ENCODE data around the gene NR6A1. TPM values are rescaled to one million over a fixed set of nuclear protein-coding genes. Genes with fewer than 3 reads are reported as not detected.

NR6A1 gene
- total and polyA plus RNA-seq, 2 of the 8 experiments (the other 6 are each of a cell fraction or from before 2014, with no cell fraction given), result 93.2 to 237 TPM

GRCh38 chr9:124504530-124505005, 266.5 kb downstream of the NR6A1 start:
- no peak for TF ChIP-seq SIX5 (IDR thresholded peaks at IDR 0.05; ENCODE audit: low read depth, low read length)
- no peak for TF ChIP-seq GTF2F1 (IDR thresholded peaks at IDR 0.05; ENCODE audit: borderline replicate concordance, low read depth, low read length)
- TF ChIP-seq CHD1 (IDR thresholded peaks at IDR 0.05; ENCODE audit: low read depth, low read length), result no peak
- no peak for TF ChIP-seq BRCA1 (IDR thresholded peaks at IDR 0.05; ENCODE audit: low read depth, low read length)
- TF ChIP-seq RBBP5 (IDR thresholded peaks at IDR 0.05; ENCODE audit: borderline replicate concordance, low read depth, low read length), result 0 out of 2 replicates have a peak, but pooled peaks have one; percentile 29
- no peak for FAIRE-seq
- CTCF ChIA-PET (ENCODE audit: partially characterized antibody), result interaction anchor here (0.8 to 2.0 kb wide), 7 partner anchors 8 to 29 kb away, joined by 6 to 12 read pairs (median 10); no protein-coding TSS in a partner anchor

More at GRCh38 chr9:124504530-124505005, 266.5 kb downstream of the NR6A1 start:
- H3K36me3 ChIP-seq (ENCODE audit: control insufficient read depth in 2 of 4, insufficient read depth in 4 of 4, low read length in 3 of 4), result peaks cover 0 to 8% (median 0%) of the 10 kb centered on the region in 4 experiments; a peak in 1 of 8 replicates
- H4K91ac ChIP-seq (replicated peaks; ENCODE audit: insufficient read length, low read length), result no peak overlapping the region
- DNase-seq (ENCODE audit: low read depth in 1 of 2, low spot score in 2 of 2), result no peak
- no peak overlapping the region for H3K18ac ChIP-seq (ENCODE audit: extremely low read depth, low read length)
- H3K79me2 ChIP-seq (ENCODE audit: control insufficient read depth in 1 of 2, insufficient read depth in 2 of 2, low read length in 2 of 2), result no peaks in the 10 kb centered on the region
- H2AFZ ChIP-seq (ENCODE audit: low read length), result no peak overlapping the region
- no peak overlapping the region for H3K27ac ChIP-seq (ENCODE audit: low read depth, low read length)
- peaks cover 7% of the 10 kb centered on the region; the same call in 1 of the 2 replicates for H3K23me2 ChIP-seq (ENCODE audit: low read depth, low read length)
- H2AK5ac ChIP-seq (ENCODE audit: low read depth, low read length), result no peak overlapping the region
- H3K4me2 ChIP-seq (ENCODE audit: insufficient read depth in 1 of 2, low read depth in 2 of 2, low read length in 2 of 2), result peak overlapping the region; percentile 55 to 77
- no peak overlapping the region for H3K14ac ChIP-seq (ENCODE audit: insufficient read length)
- H4K5ac ChIP-seq (ENCODE audit: insufficient read length, low read depth, low read length), result no peak overlapping the region
- no peak overlapping the region for H2BK12ac ChIP-seq (ENCODE audit: low read depth, low read length)
- POLR2A ChIA-PET (ENCODE audit: partially characterized antibody), result interaction anchor here (0.6 to 2.0 kb wide), 7 partner anchors 10 to 219 kb away, joined by 3 to 6 read pairs (median 3); no protein-coding TSS in a partner anchor
- H3K27me3 ChIP-seq (replicated peaks in 1 of 4; ENCODE audit: control insufficient read depth in 3 of 4, extremely low read depth in 1 of 4, insufficient read depth in 3 of 4, low read length in 3 of 4), result peaks cover 39 to 61% (median 55%) of the 10 kb centered on the region in 4 experiments
- no peak overlapping the region for H2BK20ac ChIP-seq (ENCODE audit: low read length)
- no peak overlapping the region for H2BK5ac ChIP-seq (ENCODE audit: low read depth, low read length)
- H2BK15ac ChIP-seq (ENCODE audit: low read length), result no peak overlapping the region
- peaks cover 0 to 17% (median 12%) of the 10 kb centered on the region in 4 experiments; a peak in 6 of 7 replicates for H3K4me1 ChIP-seq (replicated peaks in 1 of 4; ENCODE audit: control insufficient read depth in 3 of 4, insufficient read depth in 4 of 4, low read length in 3 of 4)
- H3K23ac ChIP-seq (ENCODE audit: insufficient read length), result no peak overlapping the region
- H3K9me3 ChIP-seq (ENCODE audit: insufficient read depth in 2 of 2, low read depth in 1 of 2, low read length in 1 of 2), result no peaks in the 10 kb centered on the region; a peak in 1 of 4 replicates
- no peak overlapping the region; the same call in 1 of the 2 replicates for H4K8ac ChIP-seq (ENCODE audit: extremely low read depth, insufficient read depth, low read length)
- H3K4ac ChIP-seq (replicated peaks; ENCODE audit: insufficient read length, low read depth, low read length), result no peak overlapping the region
- H3K9ac ChIP-seq (replicated peaks in 1 of 4; ENCODE audit: extremely low read depth in 1 of 4, low read depth in 3 of 4, low read length in 3 of 4), result no peak overlapping the region
- no peak overlapping the region for H2BK120ac ChIP-seq (replicated peaks; ENCODE audit: low read depth, low read length)
- peaks cover 0 to 2% of the 10 kb centered on the region in 2 experiments for H4K20me1 ChIP-seq (replicated peaks in 1 of 2; ENCODE audit: control insufficient read depth in 1 of 2, insufficient read depth in 2 of 2, low read length in 2 of 2)
- H3K79me1 ChIP-seq (ENCODE audit: low read depth, low read length), result no peaks in the 10 kb centered on the region
- no peak overlapping the region for H3K56ac ChIP-seq (replicated peaks; ENCODE audit: insufficient read length, low read depth, low read length)
- H3K4me3 ChIP-seq (ENCODE audit: extremely low read depth in 1 of 4, insufficient read depth in 2 of 4, low read depth in 3 of 4, low read length in 4 of 4), result peak overlapping the region in 3 of 4 experiments; percentile 19 to 61 (median 26); a peak in 5 of 8 replicates
- no CpG with 5 or more reads among the region's 81 CpGs for WGBS, 2 experiments (ENCODE audit: extremely low coverage in 1 of 2, insufficient coverage in 1 of 2, insufficient read length in 1 of 2, insufficient replicate concordance in 2 of 2, low coverage in 1 of 2, low lambda C conversion rate in 2 of 2, missing lambda C conversion rate in 1 of 2)

All from H1 (cell line).